Measurements from ENCODE around the gene CD300E. TPM values are rescaled to one million over a fixed set of nuclear protein-coding genes. Genes with fewer than 3 reads are reported as not detected.

CD300E gene
- total and polyA plus RNA-seq, 2 of the 4 experiments (the other 2 are of a cell fraction) = not detected

GRCh38 chr17:74603746-74604145, 19.8 kb downstream of the CD300E start:
- Histone ChIP-seq H3K9me1 (ENCODE audit: insufficient read depth, low read length) (no peaks in the 10 kb centered on the region), H2BK120ac (ENCODE audit: low read depth, low read length) (no peak overlapping the region), H3K14ac (replicated peaks; ENCODE audit: low read depth, low read length) (no peak overlapping the region), H2AFZ (replicated peaks; ENCODE audit: low read length, poor library complexity) (no peak overlapping the region), H3K4me3 (ENCODE audit: insufficient read depth, low read depth, low read length) (no peak overlapping the region), H3K56ac (ENCODE audit: extremely low read depth, insufficient read depth, low read length) (no peak overlapping the region), H3K9me3 (ENCODE audit: control insufficient read depth, insufficient read depth, low read length) (peaks cover 2% of the 10 kb centered on the region; the same call in 1 of the 2 replicates), H3K23ac (ENCODE audit: low read depth, low read length) (no peak overlapping the region), H4K8ac (ENCODE audit: low read depth in 2 of 2, low read length in 2 of 2) (no peak overlapping the region), H3K9ac (ENCODE audit: low read depth, low read length) (no peak overlapping the region), H2BK15ac (ENCODE audit: low read depth, low read length) (no peak overlapping the region), H2BK20ac (ENCODE audit: low read depth, low read length) (no peak overlapping the region), H3K4ac (ENCODE audit: low read depth, low read length) (no peak overlapping the region), H3K4me2 (ENCODE audit: low read depth, low read length) (no peak overlapping the region), H3K4me1 (ENCODE audit: control insufficient read depth, insufficient read depth, low read length) (no peaks in the 10 kb centered on the region), H4K91ac (ENCODE audit: insufficient read depth, low read depth, low read length) (no peak overlapping the region), H3K79me1 (ENCODE audit: low read depth in 1 of 2, low read length in 2 of 2) (no peaks in the 10 kb centered on the region), H4K5ac (ENCODE audit: low read depth, low read length) (no peak overlapping the region), H2AK5ac (ENCODE audit: low read depth, low read length) (no peak overlapping the region), H3K27me3 (ENCODE audit: control insufficient read depth, insufficient read depth, low read length) (no peaks in the 10 kb centered on the region), H3K18ac (ENCODE audit: low read depth, low read length) (no peak overlapping the region), H3K27ac (ENCODE audit: insufficient read depth, low read length) (no peak overlapping the region), H2AK9ac (replicated peaks; ENCODE audit: low read depth, low read length, poor library complexity) (no peak overlapping the region), H2BK5ac (ENCODE audit: low read depth, low read length, poor library complexity, severe bottlenecking) (no peak overlapping the region), H4K20me1 (ENCODE audit: insufficient read depth, low read length) (no peaks in the 10 kb centered on the region), H3K36me3 (ENCODE audit: control insufficient read depth, insufficient read depth, low read length) (no peaks in the 10 kb centered on the region)
- in situ Hi-C loops (cut with MboI; ENCODE audit: low sequenced_read_pairs) (no loop called here), dilution Hi-C loops (cut with HindIII; ENCODE audit: low sequenced_read_pairs, unreplicated experiment) (no loop called here), intact Hi-C loops (cut with micrococcal nuclease) (no loop called here)
- POLR2A ChIA-PET (ENCODE audit: unreplicated experiment) = interaction anchor here (0.6 kb wide), 1 partner anchor 1184 kb away, joined by 6 read pairs; no protein-coding TSS in a partner anchor
- no CpG with 5 or more reads among the region's 5 CpGs for WGBS, 2 experiments (ENCODE audit: extremely low coverage in 2 of 2, insufficient read length in 1 of 2)
- DNase-seq (no peak), ATAC-seq (ENCODE audit: low read depth) (no peak)
- no peak for TF ChIP-seq SMC3 (IDR thresholded peaks at IDR 0.05; ENCODE audit: low read depth, low read length)
- TF ChIP-seq NFE2L2 (IDR thresholded peaks at IDR 0.05; ENCODE audit: low read depth, low read length) = no peak
- no peak for TF ChIP-seq RFX5 (IDR thresholded peaks at IDR 0.05; ENCODE audit: low read depth, low read length)
- no peak for TF ChIP-seq POLR2A (IDR thresholded peaks at IDR 0.05; ENCODE audit: low read depth, low read length)
- TF ChIP-seq CHD1 (IDR thresholded peaks at IDR 0.05; ENCODE audit: low read depth, low read length) = no peak
- no peak for TF ChIP-seq BHLHE40 (IDR thresholded peaks at IDR 0.05; ENCODE audit: low read depth, low read length)
- CTCF ChIA-PET = no interaction called here
- BruUV-seq (replicated peaks) = no TSS peak
